GM08714 (cell line): Measurements from ENCODE around the gene METAP1D.

Experiments
- H3K4me3 ChIP-seq: fragments of 200-500 bp; sonication (Bioruptor generic); 2 replicates; pipeline ENCODE4 v1.5.1; 2014; ENCODE audit warnings: mild to moderate bottlenecking, low read length, inconsistent platforms
- ZNF274 ChIP-seq: IDR thresholded peaks from 2 replicates; pipeline ENCODE4 v1.6.1; 2012; ENCODE audit warnings: mild to moderate bottlenecking, low read depth, low read length

METAP1D gene

DNA sequence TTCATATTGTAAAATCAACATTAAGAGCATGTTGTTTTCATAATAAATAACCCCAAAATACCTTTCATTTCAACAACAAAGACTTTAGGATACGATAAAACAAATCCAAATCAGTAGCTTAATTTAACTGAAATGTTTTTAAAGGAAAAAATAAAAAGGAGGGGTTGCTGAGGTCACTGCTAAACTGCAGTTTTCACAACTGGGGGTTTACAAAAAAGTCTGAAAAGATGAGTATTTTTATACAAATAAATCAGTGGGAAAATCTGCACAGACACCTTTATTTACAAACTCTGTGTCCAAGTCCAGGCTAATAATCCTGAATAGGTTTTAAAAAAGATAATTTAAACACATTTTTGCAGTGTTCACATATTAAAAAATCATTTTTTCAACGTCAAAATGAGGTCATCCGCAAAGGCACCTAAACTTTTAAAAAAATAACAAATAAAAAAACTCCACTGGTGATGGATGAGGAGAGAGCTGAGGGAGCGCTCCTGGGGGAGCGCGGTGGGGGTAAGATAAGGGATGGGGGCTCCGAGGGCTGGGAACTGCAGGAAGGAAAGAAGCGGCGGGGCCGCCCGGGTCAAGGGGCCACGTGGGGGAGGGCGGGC is 99.8 kb downstream of the METAP1D start:
- TF ChIP-seq ZNF274 = no peak
- no peak overlapping the region for H3K4me3 ChIP-seq

- no peak for TF ChIP-seq ZNF274
- H3K4me3 ChIP-seq = no peak overlapping the region; the same call in 1 of the 2 replicates
These were observed 100.6 kb downstream of the METAP1D start for GRCh38 chr2:172100080-172100934.

- peak overlapping the region; percentile 56; the same call in 1 of the 2 replicates for H3K4me3 ChIP-seq
- TF ChIP-seq ZNF274 = no peak
These were observed 101.4 kb downstream of the METAP1D start for GRCh38 chr2:172100935-172101820.

DNA sequence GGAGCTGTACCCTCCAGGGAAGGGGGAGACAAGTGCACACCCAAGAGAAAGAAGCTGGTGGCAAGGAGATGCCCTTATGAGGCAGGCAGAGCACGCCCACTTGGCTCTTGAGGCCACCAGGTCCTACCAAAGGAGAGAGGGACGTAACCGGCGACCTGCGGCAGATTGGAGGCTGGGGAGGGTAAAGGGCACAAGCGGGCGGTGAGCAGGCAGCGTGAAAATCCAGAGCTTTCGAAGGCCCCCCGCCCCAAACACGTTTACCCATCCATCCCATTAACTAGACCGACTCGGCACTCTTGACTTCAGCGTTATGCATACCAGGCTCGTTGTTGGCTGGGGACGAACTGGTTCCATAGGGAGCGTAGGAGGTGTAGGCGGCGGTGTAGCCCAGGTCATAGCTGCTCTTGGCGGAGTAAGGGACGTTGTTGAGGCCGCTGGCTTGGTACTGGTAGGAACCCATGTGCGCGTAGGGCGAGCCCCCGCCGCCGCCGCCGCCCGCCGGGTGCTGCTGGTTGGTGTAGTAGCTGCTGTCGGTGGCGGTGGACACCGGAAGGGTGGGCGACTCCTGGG is 102.2 kb downstream of the METAP1D start:
- no peak for TF ChIP-seq ZNF274
- H3K4me3 ChIP-seq = peak overlapping the region; percentile 56; the same call in 1 of the 2 replicates

GRCh38 chr2:172102391-172103359 is 102.9 kb downstream of the METAP1D start, which contains the start of gene DLX2:
Gene DLX2 (minus strand): TSS chr2:172102900. CDS start chr2:172102538, 362 bp downstream.
- no peak for TF ChIP-seq ZNF274

GRCh38 chr2:172103471-172104272 is 103.9 kb downstream of the METAP1D start:
- H3K4me3 ChIP-seq = peak overlapping the region; percentile 72; the same call in 1 of the 2 replicates
- TF ChIP-seq ZNF274 = no peak

More at GRCh38 chr2:172102391-172103359, 102.9 kb downstream of the METAP1D start, which contains the start of gene DLX2:
- H3K4me3 ChIP-seq = peak within 1 kb of the TSS; percentile 72

GRCh38 chr2:172105471-172106107 is 105.8 kb downstream of the METAP1D start:
- no peak for TF ChIP-seq ZNF274
- no peak overlapping the region; the same call in 1 of the 2 replicates for H3K4me3 ChIP-seq

DNA sequence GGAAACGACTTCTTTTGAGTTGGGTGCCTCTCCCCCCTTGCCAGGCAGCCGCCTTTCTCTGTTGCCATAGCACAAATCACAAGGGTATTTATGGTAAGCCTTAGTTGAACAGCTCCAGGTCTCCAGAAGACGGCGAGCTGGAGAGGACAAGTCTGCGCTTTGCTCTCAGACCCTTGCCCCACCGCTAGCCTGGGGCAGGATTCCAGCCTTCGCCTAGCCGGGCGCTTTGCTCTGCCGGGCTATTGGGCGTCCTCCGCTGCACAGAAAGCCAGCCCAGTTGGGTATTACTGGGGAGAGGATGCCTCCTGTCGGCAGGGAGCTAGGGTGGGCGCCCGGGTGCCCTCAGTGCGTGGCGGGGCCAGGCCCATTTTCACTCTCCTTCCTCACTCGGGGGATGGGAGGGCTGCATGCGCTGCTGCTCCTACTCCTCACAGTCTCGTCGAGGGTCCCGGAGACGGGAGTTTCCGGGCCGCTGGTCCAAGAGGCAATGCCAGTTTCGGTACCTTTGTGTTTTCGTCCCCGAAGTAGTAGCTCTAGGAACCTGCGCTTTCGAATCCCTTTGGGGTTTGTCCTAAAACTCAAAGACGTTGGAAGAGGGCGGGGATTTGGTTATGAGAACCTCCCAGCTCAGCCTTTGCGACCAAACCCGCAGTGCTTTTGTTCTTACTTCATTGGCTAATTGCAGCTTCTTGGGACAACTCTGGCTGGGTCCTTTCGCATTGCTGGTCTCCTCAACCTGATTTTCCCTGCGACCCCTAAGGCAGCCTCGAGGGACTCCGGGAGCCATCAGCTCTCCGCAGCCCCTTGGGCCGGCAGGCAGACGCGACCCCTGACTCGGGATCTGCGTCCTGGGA is 106.6 kb downstream of the METAP1D start:
- TF ChIP-seq ZNF274 = no peak
- peak overlapping the region; percentile 21; the same call in 1 of the 2 replicates for H3K4me3 ChIP-seq

DNA sequence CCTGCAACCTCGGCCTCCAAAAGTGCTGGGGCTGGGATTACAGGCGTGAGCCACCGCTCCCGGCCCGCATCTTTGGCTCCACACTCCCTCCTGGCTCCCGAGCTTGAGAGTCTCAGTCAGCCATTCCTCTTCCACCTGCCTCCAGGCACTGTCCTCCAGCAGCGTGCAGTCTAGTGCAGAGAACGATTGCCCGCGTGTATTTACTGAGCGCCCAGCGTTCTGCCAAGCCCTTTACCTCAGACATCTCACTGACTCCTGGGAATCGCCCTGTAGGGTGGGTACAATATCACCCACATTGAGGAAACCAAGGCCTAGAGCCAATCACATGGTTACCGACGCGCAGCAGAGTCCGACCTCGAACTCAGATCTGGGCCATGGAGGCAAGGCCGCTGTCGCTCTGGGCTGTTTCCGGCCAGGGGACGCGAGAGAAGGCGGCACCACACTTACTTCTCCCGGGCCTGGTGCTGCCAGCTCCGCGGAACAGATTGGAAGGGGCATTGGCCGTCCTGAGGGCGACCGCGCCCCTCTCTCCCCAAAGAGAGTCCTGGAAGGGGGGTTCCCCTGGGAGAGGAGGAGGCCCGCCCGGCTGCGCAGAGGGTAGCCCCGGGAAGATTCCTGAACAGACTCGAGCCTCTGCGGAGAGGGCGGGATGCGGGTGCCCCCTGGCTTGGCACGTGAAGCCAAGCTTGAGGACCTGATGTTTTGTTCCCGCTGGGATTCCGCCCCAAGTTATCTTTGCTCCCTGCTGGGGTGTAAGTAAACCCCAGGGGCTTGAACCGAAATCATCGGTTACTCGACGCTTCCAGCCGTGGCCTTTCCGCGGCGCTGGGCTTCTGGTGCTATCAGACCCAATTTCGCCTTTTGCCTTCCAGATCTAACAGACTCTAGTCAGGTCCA is 108.2 kb downstream of the METAP1D start:
- no peak overlapping the region for H3K4me3 ChIP-seq
- no peak for TF ChIP-seq ZNF274

DNA sequence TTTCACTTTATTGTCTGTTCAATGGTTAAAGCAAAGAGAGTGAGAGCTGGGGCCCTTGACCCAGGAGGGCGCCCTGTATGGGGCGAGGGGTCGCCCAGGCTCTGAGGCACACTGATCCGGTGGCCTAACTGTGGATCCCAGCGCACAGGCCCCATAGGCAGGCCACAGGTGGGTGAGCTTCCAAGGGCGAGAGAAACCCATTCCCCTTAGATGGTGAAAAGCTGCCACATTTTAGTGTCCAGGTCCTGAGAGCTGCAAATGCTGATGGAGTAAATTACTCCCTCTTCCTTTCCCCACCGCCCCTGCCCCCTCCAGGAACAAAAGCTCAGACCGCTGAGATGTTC is 108.8 kb downstream of the METAP1D start:
- H3K4me3 ChIP-seq = no peak overlapping the region
- no peak for TF ChIP-seq ZNF274
